Gastroesophageal sphincter (tissue), 4 donors: ENCODE results near the gene KIF1A. TPM values are rescaled to one million over a fixed set of nuclear protein-coding genes. Genes with fewer than 3 reads are reported as not detected.
"Not testable (repeated sequence)": the region's sequence is repeated elsewhere in the genome, so short reads cannot be mapped to it uniquely, and the experiment has no call there.

Source experiments
- ATAC-seq: fragments of 150-250 bp; one replicate; pipeline ENCODE4 v1.9.1; 2016; ENCODE audit warnings: mild to moderate bottlenecking, moderate library complexity
- H3K27ac ChIP-seq, 4 donors: fragments of 200-600 bp; sonication (generic) in 3 of 4; 1 replicate in 3 of 4; 2 replicates in 1 of 4; pipeline ENCODE4 v1.5.1; 2016 to 2019
- H3K27me3 ChIP-seq: fragments of 200-600 bp; sonication (generic); one replicate; pipeline ENCODE4 v1.5.1; 2019
- H3K36me3 ChIP-seq, 2 donors: fragments of 200-600 bp; sonication (generic); one replicate each; pipeline ENCODE4 v1.5.1; 2019; ENCODE audit warnings: control low read depth in 1 of 2
- H3K4me1 ChIP-seq, 3 donors: fragments of 200-600 bp; sonication (generic); 1 replicate in 2 of 3; 2 replicates in 1 of 3; pipeline ENCODE4 v1.5.1; 2016 to 2019; ENCODE audit warnings: control low read depth in 2 of 3
- H3K4me3 ChIP-seq, 2 donors: fragments of 200-600 bp; sonication (generic); one replicate each; pipeline ENCODE4 v1.5.1; 2019; ENCODE audit warnings: mild to moderate bottlenecking in 1 of 2, moderate library complexity in 1 of 2
- H3K9me3 ChIP-seq, 3 donors: fragments of 200-600 bp; sonication (generic); one replicate each; pipeline ENCODE4 v1.5.1; 2017 to 2019; ENCODE audit warnings: control low read depth in 2 of 3
- CTCF ChIP-seq, 4 experiments: fragments of 200-600 bp in 2 of 4; fragments of 450-650 bp in 2 of 4; sonication (generic) in 1 of 4; IDR thresholded peaks; one replicate each; pipeline ENCODE4 v1.5.1; 2017 to 2019; ENCODE audit warnings: antibody characterized with exemption in 4 of 4, mild to moderate bottlenecking in 2 of 4, moderate library complexity in 2 of 4
- EP300 ChIP-seq: sonication (generic); formaldehyde crosslinking; IDR thresholded peaks from one replicate; pipeline ENCODE4 v1.6.1; 2017; ENCODE audit warnings: antibody characterized with exemption, mild to moderate bottlenecking
- POLR2A ChIP-seq, 2 donors: fragments of 450-650 bp; IDR thresholded peaks; one replicate each; pipeline ENCODE4 v1.6.1; 2017; ENCODE audit warnings: antibody characterized with exemption in 2 of 2, mild to moderate bottlenecking in 2 of 2, moderate library complexity in 1 of 2
- POLR2AphosphoS5 ChIP-seq: sonication (generic); formaldehyde crosslinking; IDR thresholded peaks from one replicate; pipeline ENCODE4 v1.6.1; 2017; ENCODE audit warnings: antibody characterized with exemption
- WGBS, 2 donors: methylation state at CpG; one replicate each; pipeline ENCODE4 v1.1.5; 2018; ENCODE audit warnings: low coverage in 1 of 2; 5-methylcytosine and 5-hydroxymethylcytosine counted together
- total RNA-seq, 4 donors: library from RNA; depleted of rRNA; stranded (reverse); fragments of >200 nt; gene quantifications; one replicate each; pipeline ENCODE4 v1.1.0, GENCODE V29; 2016

KIF1A gene
- total RNA-seq, 4 donors from 2014 or later = 0.62 to 2.3 (median 1.6) TPM

- not testable (repeated sequence) for H3K4me3 ChIP-seq, H3K4me1 ChIP-seq, H3K27me3 ChIP-seq, ATAC-seq, H3K36me3 ChIP-seq, H3K9me3 ChIP-seq, H3K27ac ChIP-seq
- 40% methylated on average over 1 of the region's 37 CpGs; no CpG with 5 or more reads in 1 of the 2 donors for WGBS, 2 donors
These were observed 128.2 kb downstream of the KIF1A start, which contains the start of gene AQP12A for GRCh38 chr2:240691631-240692420. TSS of gene AQP12A (plus strand) at chr2:240691866. CDS start at chr2:240691914, 48 bp downstream.

DNA sequence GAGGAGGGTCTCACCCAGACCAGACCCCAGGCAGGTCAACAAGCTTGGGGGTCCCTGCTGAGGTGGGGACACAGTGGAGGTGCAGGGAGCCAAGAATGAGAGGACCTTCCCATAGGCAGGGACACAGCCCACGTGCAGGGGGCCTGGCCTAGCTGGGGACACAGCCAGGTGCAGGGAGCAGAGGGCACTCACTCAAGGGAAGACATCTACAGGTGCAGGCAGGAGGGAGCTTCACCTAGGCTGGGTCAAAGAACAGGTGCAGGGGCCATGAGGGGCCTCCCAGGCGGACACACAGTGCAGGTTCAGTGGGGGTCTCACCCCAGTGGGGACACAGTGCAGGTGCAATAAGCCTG is 129.0 kb downstream of the KIF1A start:
- H3K9me3 ChIP-seq, H3K27me3 ChIP-seq, H3K27ac ChIP-seq, ATAC-seq, H3K4me1 ChIP-seq, H3K36me3 ChIP-seq, H3K4me3 ChIP-seq: not testable (repeated sequence)
- no CpG with 5 or more reads among the region's 2 CpGs for WGBS, 2 donors

DNA sequence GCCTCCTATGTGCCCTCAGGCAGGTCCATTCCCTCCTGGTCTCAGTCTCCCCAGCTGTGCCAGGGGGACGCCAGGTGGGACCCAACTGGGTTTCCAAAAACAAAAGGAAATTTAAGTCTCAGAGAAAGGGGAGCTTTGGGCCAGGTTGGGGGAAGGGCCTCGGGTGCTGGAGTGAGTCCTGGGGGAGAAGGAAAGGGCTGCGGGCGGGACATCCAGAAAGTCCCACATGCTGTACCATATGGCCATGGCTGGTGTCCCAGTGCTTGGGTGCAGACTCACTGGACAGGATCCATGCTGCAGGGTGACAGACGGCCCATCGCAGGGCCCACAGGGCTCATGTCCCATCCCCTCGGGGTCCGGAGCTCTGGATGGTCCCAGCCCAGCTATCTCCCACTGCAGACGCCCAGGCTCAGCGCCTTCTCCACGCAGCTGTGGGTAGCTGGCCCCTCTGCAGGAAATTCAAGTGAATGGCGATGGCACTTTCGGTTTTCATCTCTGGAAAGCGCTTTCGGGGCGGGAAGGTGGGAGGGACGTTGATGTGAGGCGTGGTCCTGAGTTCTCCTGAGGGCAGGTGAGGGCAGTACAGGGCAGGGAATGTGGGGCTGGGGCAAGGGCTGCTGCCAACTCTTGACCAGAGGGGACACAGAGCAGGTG is 129.5 kb downstream of the KIF1A start:
- H3K4me1 ChIP-seq, H3K27ac ChIP-seq, ATAC-seq, H3K9me3 ChIP-seq, H3K4me3 ChIP-seq, H3K36me3 ChIP-seq, H3K27me3 ChIP-seq: not testable (repeated sequence)
- WGBS, 2 donors = no CpG with 5 or more reads among the region's 18 CpGs

DNA sequence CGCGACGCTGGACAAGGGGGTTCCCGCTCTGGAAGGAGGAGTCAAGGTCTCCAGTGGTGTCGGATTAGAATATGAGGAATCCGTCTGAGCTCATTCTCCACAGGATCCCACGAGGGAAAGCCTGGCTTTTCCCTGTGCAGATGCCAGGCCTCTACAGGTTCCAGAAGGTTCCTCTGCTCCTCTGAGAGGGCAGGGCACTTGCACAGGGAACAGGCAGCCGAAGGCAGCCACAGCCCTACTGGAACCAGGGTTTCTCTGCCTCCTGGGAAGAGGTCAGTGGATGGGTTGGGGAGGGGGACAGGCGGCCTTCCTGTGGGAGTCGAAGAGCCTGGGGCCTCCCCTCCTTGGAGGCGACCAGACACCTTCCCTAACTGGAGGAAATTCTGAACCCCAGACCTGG is 130.0 kb downstream of the KIF1A start:
- no peak for ATAC-seq
- no CpG with 5 or more reads among the region's 11 CpGs for WGBS, 2 donors
- TF ChIP-seq POLR2AphosphoS5 = no peak
- TF ChIP-seq POLR2A (IDR thresholded peaks at IDR 0.05) = no peak
- TF ChIP-seq CTCF (IDR thresholded peaks at IDR 0.05) = no peak
- TF ChIP-seq EP300 = no peak

DNA sequence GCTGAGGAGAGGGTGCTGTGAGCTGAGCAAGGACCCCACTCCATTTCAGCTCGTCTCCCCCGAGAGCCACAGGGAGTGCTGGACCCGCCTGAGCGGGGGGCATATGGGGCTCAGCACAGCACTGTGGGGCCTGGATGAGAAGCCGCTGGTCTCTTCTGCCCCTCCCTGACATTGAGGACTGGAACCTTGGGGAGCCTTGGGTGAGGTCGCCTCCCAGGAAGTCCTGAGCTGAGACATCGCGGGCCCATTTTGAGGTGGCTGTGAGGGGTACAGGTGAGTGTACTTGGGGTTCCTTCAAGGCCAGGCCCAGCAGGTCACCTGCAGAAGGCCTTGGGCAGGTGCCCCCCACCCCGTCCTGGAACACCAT is 131.5 kb downstream of the KIF1A start:
- TF ChIP-seq CTCF (IDR thresholded peaks at IDR 0.05) (no peak), EP300 (no peak), POLR2A (IDR thresholded peaks at IDR 0.05) (no peak), POLR2AphosphoS5 (no peak)

More for the DNA sequence above, 130.0 kb downstream of the KIF1A start:
- Histone ChIP-seq H3K27me3 (peaks cover 7% of the 10 kb centered on the region), H3K36me3 (no peaks in the 10 kb centered on the region), H3K9me3 (no peaks in the 10 kb centered on the region), H3K4me3 (no peak overlapping the region), H3K4me1 (no peaks in the 10 kb centered on the region), H3K27ac (no peak overlapping the region)

DNA sequence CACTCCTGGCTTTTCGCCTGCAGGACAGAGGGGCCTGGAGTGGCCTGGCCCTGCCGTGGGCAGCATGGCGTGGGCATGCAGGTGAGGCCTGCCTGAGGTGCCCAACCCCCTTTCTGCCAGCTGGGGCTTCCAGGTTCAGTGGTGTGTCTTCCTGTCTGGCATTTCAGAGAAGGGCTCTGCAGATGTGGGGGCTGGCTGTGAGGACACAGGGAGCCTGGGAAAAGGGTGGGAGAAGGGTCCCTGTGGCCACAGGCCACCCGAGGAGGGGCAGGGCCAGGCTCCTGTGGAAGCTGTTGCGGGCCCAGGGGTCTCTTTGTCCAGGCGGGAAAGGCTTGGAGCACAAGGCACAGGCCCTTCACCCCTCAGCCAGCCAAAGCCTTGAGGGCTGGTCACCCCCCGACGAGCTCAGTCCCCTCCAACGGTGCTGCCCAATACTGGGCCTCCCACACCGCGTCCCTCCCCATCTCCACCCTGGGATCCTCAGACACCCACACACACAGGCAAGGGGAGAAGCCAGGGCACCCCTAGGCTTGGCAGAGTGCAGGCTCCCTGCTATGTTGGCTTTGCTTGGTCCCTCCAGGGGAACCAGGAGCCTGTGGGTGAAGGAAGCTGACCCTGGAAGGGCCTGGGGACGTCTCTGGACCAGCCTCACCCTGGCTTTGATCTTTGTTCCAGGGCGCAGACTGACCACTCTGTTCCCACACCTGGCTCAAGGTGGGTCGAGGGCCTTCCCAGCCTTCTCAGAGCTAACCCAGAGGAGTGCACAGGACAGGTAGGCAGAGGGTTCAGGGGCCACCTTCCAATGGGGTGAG is 132.1 kb downstream of the KIF1A start:
- Histone ChIP-seq H3K36me3 (no peaks in the 10 kb centered on the region), H3K4me3 (no peak overlapping the region), H3K27me3 (peaks cover 7% of the 10 kb centered on the region), H3K9me3 (no peaks in the 10 kb centered on the region), H3K27ac (no peak overlapping the region), H3K4me1 (no peaks in the 10 kb centered on the region)
- TF ChIP-seq EP300 = no peak
- TF ChIP-seq POLR2AphosphoS5 = no peak
- no peak for TF ChIP-seq CTCF (IDR thresholded peaks at IDR 0.05)
- no peak for TF ChIP-seq POLR2A (IDR thresholded peaks at IDR 0.05)
- ATAC-seq = no peak
- 80% methylated on average over 1 of the region's 14 CpGs; no CpG with 5 or more reads in 1 of the 2 donors for whole genome bisulfite sequencing, 2 donors

More for the DNA sequence above, 131.5 kb downstream of the KIF1A start:
- no peak for ATAC-seq
- H3K27ac ChIP-seq = no peak overlapping the region
- H3K27me3 ChIP-seq = peaks cover 7% of the 10 kb centered on the region
- no peak overlapping the region for H3K4me3 ChIP-seq
- no CpG with 5 or more reads among the region's 9 CpGs for WGBS, 2 donors
- H3K9me3 ChIP-seq = no peaks in the 10 kb centered on the region
- H3K36me3 ChIP-seq = no peaks in the 10 kb centered on the region
- no peaks in the 10 kb centered on the region for H3K4me1 ChIP-seq
